MM.1S (cell line): Measurements from ENCODE around the gene BCCIP.

Source experiments
- EZH2phosphoT487 ChIP-seq: fragments of 300-600 bp; sonication (generic); IDR thresholded peaks from 2 replicates; pipeline ENCODE4 v1.6.1; 2018; ENCODE audit warnings: antibody characterized with exemption, low read length
- TF ChIP-seq, protein P1 (sequence below): fragments of 300-600 bp; sonication (generic); IDR thresholded peaks from 2 replicates; pipeline ENCODE4 v1.5.1; 2016; ENCODE audit warnings: antibody characterized with exemption, low read length, mixed read lengths

GRCh38 chr10:125820701-125821100, 2.6 kb upstream of the BCCIP start:
- no peak for TF ChIP-seq EZH2phosphoT487
- TF ChIP-seq, protein P1, sequence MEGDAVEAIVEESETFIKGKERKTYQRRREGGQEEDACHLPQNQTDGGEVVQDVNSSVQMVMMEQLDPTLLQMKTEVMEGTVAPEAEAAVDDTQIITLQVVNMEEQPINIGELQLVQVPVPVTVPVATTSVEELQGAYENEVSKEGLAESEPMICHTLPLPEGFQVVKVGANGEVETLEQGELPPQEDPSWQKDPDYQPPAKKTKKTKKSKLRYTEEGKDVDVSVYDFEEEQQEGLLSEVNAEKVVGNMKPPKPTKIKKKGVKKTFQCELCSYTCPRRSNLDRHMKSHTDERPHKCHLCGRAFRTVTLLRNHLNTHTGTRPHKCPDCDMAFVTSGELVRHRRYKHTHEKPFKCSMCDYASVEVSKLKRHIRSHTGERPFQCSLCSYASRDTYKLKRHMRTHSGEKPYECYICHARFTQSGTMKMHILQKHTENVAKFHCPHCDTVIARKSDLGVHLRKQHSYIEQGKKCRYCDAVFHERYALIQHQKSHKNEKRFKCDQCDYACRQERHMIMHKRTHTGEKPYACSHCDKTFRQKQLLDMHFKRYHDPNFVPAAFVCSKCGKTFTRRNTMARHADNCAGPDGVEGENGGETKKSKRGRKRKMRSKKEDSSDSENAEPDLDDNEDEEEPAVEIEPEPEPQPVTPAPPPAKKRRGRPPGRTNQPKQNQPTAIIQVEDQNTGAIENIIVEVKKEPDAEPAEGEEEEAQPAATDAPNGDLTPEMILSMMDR, result no peak
